ENCODE measurements around the gene KCNB1.
A peak's percentile ranks its signal among the peaks of the same experiment; 100 is the strongest.

The KCNB1 gene

GRCh38 chr20:49346682-49347081 lies 135.8 kb downstream of the KCNB1 start:
- no peak for DNase-seq

GRCh38 chr20:49345524-49345923 lies 136.9 kb downstream of the KCNB1 start:
- DNase-seq = peak; percentile 8

- DNase-seq = peak; percentile 96
These were observed 137.5 kb downstream of the KCNB1 start for GRCh38 chr20:49344975-49345374.

- no peak for DNase-seq
These were observed 138.3 kb downstream of the KCNB1 start for GRCh38 chr20:49344140-49344539.

- DNase-seq = no peak
These were observed 139.2 kb downstream of the KCNB1 start for GRCh38 chr20:49343246-49343645.

- DNase-seq = no peak
These were observed 142.1 kb downstream of the KCNB1 start for GRCh38 chr20:49340161-49340966.

- DNase-seq = no peak
These were observed 143.3 kb downstream of the KCNB1 start for GRCh38 chr20:49339123-49339522.

- no peak for DNase-seq
These were observed 144.4 kb downstream of the KCNB1 start for GRCh38 chr20:49338061-49338460.

GRCh38 chr20:49337357-49337756 lies 145.1 kb downstream of the KCNB1 start:
- DNase-seq = no peak

GRCh38 chr20:49336786-49337185 lies 145.7 kb downstream of the KCNB1 start:
- DNase-seq = no peak

- DNase-seq = no peak
These were observed 147.0 kb downstream of the KCNB1 start for GRCh38 chr20:49335476-49335875.

- DNase-seq = no peak
These were observed 151.5 kb downstream of the KCNB1 start for GRCh38 chr20:49330701-49331615.

GRCh38 chr20:49328790-49329189 lies 153.7 kb downstream of the KCNB1 start:
- DNase-seq = no peak

- DNase-seq = no peak
These were observed 156.4 kb downstream of the KCNB1 start for GRCh38 chr20:49326026-49326425.

GRCh38 chr20:49324306-49324705 lies 158.2 kb downstream of the KCNB1 start:
- no peak for DNase-seq

- DNase-seq = peak; percentile 74
These were observed 158.7 kb downstream of the KCNB1 start for GRCh38 chr20:49323622-49324238.

GRCh38 chr20:49320460-49320859 lies 162.0 kb downstream of the KCNB1 start:
- DNase-seq = no peak

- no peak for DNase-seq
These were observed 163.2 kb downstream of the KCNB1 start for GRCh38 chr20:49319208-49319809.

GRCh38 chr20:49318430-49319207 lies 163.8 kb downstream of the KCNB1 start:
- DNase-seq = no peak

- no peak for DNase-seq
These were observed 164.4 kb downstream of the KCNB1 start for GRCh38 chr20:49318091-49318429.

GRCh38 chr20:49316704-49317103 lies 165.8 kb downstream of the KCNB1 start:
- no peak for DNase-seq

- no peak for DNase-seq
These were observed 166.9 kb downstream of the KCNB1 start for GRCh38 chr20:49315580-49315979.

Measured in amniotic stem cell (primary cell).